ENCODE measurements around the gene TIGD6.

- TF ChIP-seq CTCF (IDR thresholded peaks at IDR 0.05) (no peak), POLR2A (IDR thresholded peaks at IDR 0.05) (no peak)
These were observed 33.5 kb downstream of the TIGD6 start for GRCh38 chr5:149966946-149967345.
